ENCODE results near the gene SAMHD1.
A peak's percentile ranks its signal among the peaks of the same experiment; 100 is the strongest.
"Not testable (repeated sequence)": the region's sequence is repeated elsewhere in the genome, so short reads cannot be mapped to it uniquely, and the experiment has no call there.

Gene SAMHD1

GRCh38 chr20:36956674-36957073 lies 5.2 kb upstream of the SAMHD1 start:
- DNase-seq (ENCODE audit: low spot score) (no peak), FAIRE-seq (no peak)

GRCh38 chr20:36956016-36956415 lies 4.5 kb upstream of the SAMHD1 start:
- FAIRE-seq (no peak), DNase-seq (ENCODE audit: low spot score) (no peak)

GRCh38 chr20:36951979-36952738 lies 651 bp upstream of the SAMHD1 start:
- FAIRE-seq = no peak
- no peak for DNase-seq (ENCODE audit: low spot score)

- FAIRE-seq = no peak
- no peak for DNase-seq (ENCODE audit: low spot score)
Observed at GRCh38 chr20:36950414-36951197, 902 bp downstream of the SAMHD1 start.

GRCh38 chr20:36941401-36941835 lies 10.1 kb downstream of the SAMHD1 start:
- FAIRE-seq = no peak
- no peak for DNase-seq (ENCODE audit: low spot score)

GRCh38 chr20:36937402-36937770 lies 14.1 kb downstream of the SAMHD1 start:
- DNase-seq (ENCODE audit: low spot score) (no peak), FAIRE-seq (no peak)

- not testable (repeated sequence) for DNase-seq (ENCODE audit: low spot score); FAIRE-seq
Observed at GRCh38 chr20:36936761-36937401, 14.6 kb downstream of the SAMHD1 start.

- DNase-seq (ENCODE audit: low spot score) (no peak), FAIRE-seq (no peak)
Observed at GRCh38 chr20:36936341-36936740, 15.2 kb downstream of the SAMHD1 start.

- FAIRE-seq; DNase-seq (ENCODE audit: low spot score): not testable (repeated sequence)
Observed at GRCh38 chr20:36933571-36933970, 17.9 kb downstream of the SAMHD1 start.

- FAIRE-seq (no peak), DNase-seq (ENCODE audit: low spot score) (no peak)
Observed at GRCh38 chr20:36932476-36933426, 18.8 kb downstream of the SAMHD1 start.

GRCh38 chr20:36932067-36932466 lies 19.4 kb downstream of the SAMHD1 start:
- not testable (repeated sequence) for FAIRE-seq; DNase-seq (ENCODE audit: low spot score)

GRCh38 chr20:36929691-36930090 lies 21.8 kb downstream of the SAMHD1 start:
- FAIRE-seq (no peak), DNase-seq (ENCODE audit: low spot score) (no peak)

- DNase-seq (ENCODE audit: low spot score) = peak; percentile 31
- FAIRE-seq = peak; percentile 2
Observed at GRCh38 chr20:36929290-36929689, 22.2 kb downstream of the SAMHD1 start.

GRCh38 chr20:36927704-36928103 lies 23.8 kb downstream of the SAMHD1 start:
- no peak for FAIRE-seq
- no peak for DNase-seq (ENCODE audit: low spot score)

- no peak for DNase-seq (ENCODE audit: low spot score)
- FAIRE-seq = no peak
Observed at GRCh38 chr20:36926653-36927200, 24.8 kb downstream of the SAMHD1 start.

GRCh38 chr20:36925234-36925633 lies 26.3 kb downstream of the SAMHD1 start:
- FAIRE-seq = no peak
- no peak for DNase-seq (ENCODE audit: low spot score)

- FAIRE-seq (peak; percentile 98), DNase-seq (ENCODE audit: low spot score) (peak; percentile 85)
Observed at GRCh38 chr20:36924167-36925045, 27.1 kb downstream of the SAMHD1 start.

- DNase-seq (ENCODE audit: low spot score) (no peak), FAIRE-seq (no peak)
Observed at GRCh38 chr20:36920334-36920730, 31.2 kb downstream of the SAMHD1 start.

GRCh38 chr20:36919715-36920333 lies 31.7 kb downstream of the SAMHD1 start:
- DNase-seq (ENCODE audit: low spot score) = peak; percentile 56
- peak; percentile 90 for FAIRE-seq
